ENCODE measurements around the gene HAGHL.

Gene HAGHL

GRCh38 chr16:706189-707061, 20.5 kb upstream of the HAGHL start (continued):
- TF ChIP-seq ZNF239 (tag by site-specific recombination; IDR thresholded peaks at IDR 0.05) = no peak
- 0 out of 2 replicates have a peak, but pooled peaks have one; percentile 54 for TF ChIP-seq ZBTB8A (tag by site-specific recombination; IDR thresholded peaks at IDR 0.05)
- TF ChIP-seq ZNF701 (tag by site-specific recombination; IDR thresholded peaks at IDR 0.05) = no peak
- no peak for TF ChIP-seq ZNF530 (tag by site-specific recombination; IDR thresholded peaks at IDR 0.05; ENCODE audit: low read depth)
- peak; percentile 68; the same call in 1 of the 2 replicates for TF ChIP-seq HIC1 (tag by site-specific recombination; IDR thresholded peaks at IDR 0.05)
- TF ChIP-seq HOXA7 (CRISPR knock-in tag; IDR thresholded peaks at IDR 0.05; ENCODE audit: borderline replicate concordance) = no peak
- no peak for TF ChIP-seq ZNF169 (tag by site-specific recombination; IDR thresholded peaks at IDR 0.05)
- TF ChIP-seq ZNF404 (tag by site-specific recombination; IDR thresholded peaks at IDR 0.05) = no peak
- no peak for TF ChIP-seq TRIM28 (IDR thresholded peaks at IDR 0.05; ENCODE audit: borderline replicate concordance, low read length)
- TF ChIP-seq TSHZ1 (tag by site-specific recombination; IDR thresholded peaks at IDR 0.05; ENCODE audit: borderline replicate concordance) = no peak
- no peak for TF ChIP-seq ZNF645 (tag by site-specific recombination; IDR thresholded peaks at IDR 0.05)
- no peak for TF ChIP-seq OVOL3 (tag by site-specific recombination; IDR thresholded peaks at IDR 0.05)
- TF ChIP-seq ZNF248 (tag by site-specific recombination; IDR thresholded peaks at IDR 0.05) = no peak
- no peak for TF ChIP-seq ZNF155 (tag by site-specific recombination; IDR thresholded peaks at IDR 0.05)
- no peak for TF ChIP-seq ZNF324 (tag by site-specific recombination; IDR thresholded peaks at IDR 0.05)
- no peak for TF ChIP-seq ZSCAN16 (tag by site-specific recombination; IDR thresholded peaks at IDR 0.05)
- no peak for TF ChIP-seq YY1 (tag by site-specific recombination; IDR thresholded peaks at IDR 0.05)
- no peak for TF ChIP-seq ZNF426 (tag by site-specific recombination; IDR thresholded peaks at IDR 0.05)
- TF ChIP-seq ZNF664 (tag by site-specific recombination; IDR thresholded peaks at IDR 0.05) = no peak
- no peak for TF ChIP-seq GLI2 (tag by site-specific recombination; IDR thresholded peaks at IDR 0.05; ENCODE audit: borderline replicate concordance, low read depth)
- TF ChIP-seq ZNF354C (tag by site-specific recombination; IDR thresholded peaks at IDR 0.05; ENCODE audit: borderline replicate concordance, low read depth) = no peak
- TF ChIP-seq ZNF529 (tag by site-specific recombination; IDR thresholded peaks at IDR 0.05; ENCODE audit: insufficient replicate concordance) = no peak
- peak; percentile 46; the same call in 1 of the 2 replicates for TF ChIP-seq SCRT2 (tag by site-specific recombination; IDR thresholded peaks at IDR 0.05)
- TF ChIP-seq ZNF518A (tag by site-specific recombination; conservative IDR thresholded peaks at IDR 0.05; ENCODE audit: low read depth) = no peak
- TF ChIP-seq ZNF132 (tag by site-specific recombination; IDR thresholded peaks at IDR 0.05; ENCODE audit: borderline replicate concordance) = no peak
- no peak for TF ChIP-seq ZNF704 (tag by site-specific recombination; IDR thresholded peaks at IDR 0.05)
- TF ChIP-seq KLF1 (tag by site-specific recombination; IDR thresholded peaks at IDR 0.05) = peak; percentile 36; the same call in 1 of the 2 replicates

Data from HEK293 (cell line).